IMR-90 (cell line): ENCODE measurements around the gene RUNX1. TPM values are rescaled to one million over a fixed set of nuclear protein-coding genes. Genes with fewer than 3 reads are reported as not detected.

ENCODE experiments used
- ATAC-seq: fragments of 200-7000 bp; cut with Tn5 transposase; 2 replicates; pipeline ENCODE4 v1.9.1; 2020; ENCODE audit warnings: low read depth, mild to moderate bottlenecking, moderate library complexity
- BruUV-seq: library from RNA; stranded (reverse); fragments of 400-500 nt; replicated peaks from 2 replicates; lab custom pipeline; 2021; lab: Mats Ljungman, UMichigan
- CTCF ChIA-PET: fragments of 300-600 bp; formaldehyde crosslinking; extraction: SDS; loops from one replicate; lab custom pipeline; 2021; ENCODE audit warnings: antibody characterized with exemption; lab: Yijun Ruan, JAX
- POLR2A ChIA-PET: fragments of 300-600 bp; sonication (Branson Sonifier 250); formaldehyde crosslinking; loops from one replicate; lab custom pipeline; 2022; ENCODE audit warnings: antibody characterized with exemption; ENCODE audit not compliant: unreplicated experiment; lab: Charles Lee
- DNase-seq: peaks from one replicate; pipeline ENCODE4 v3.0.0; 2013
- H2AFZ ChIP-seq: replicated peaks from 2 replicates; pipeline ENCODE3; 2013; ENCODE audit warnings: low read length, mild to moderate bottlenecking; ENCODE audit not compliant: poor library complexity
- H2AK5ac ChIP-seq: 2 replicates; pipeline ENCODE4 v1.6.1; 2013; ENCODE audit warnings: low read depth, low read length, inconsistent platforms
- H2AK9ac ChIP-seq: replicated peaks from 2 replicates; pipeline ENCODE3; 2013; ENCODE audit warnings: mild to moderate bottlenecking, low read depth, low read length, moderate library complexity; ENCODE audit not compliant: poor library complexity
- H2BK120ac ChIP-seq: 2 replicates; pipeline ENCODE4 v1.6.1; 2013; ENCODE audit warnings: low read depth, low read length, inconsistent platforms
- H2BK15ac ChIP-seq: 3 replicates; pipeline ENCODE4 v1.6.1; 2013; ENCODE audit warnings: low read depth, low read length, inconsistent platforms
- H2BK20ac ChIP-seq: 2 replicates; pipeline ENCODE4 v1.6.1; 2013; ENCODE audit warnings: low read depth, mild to moderate bottlenecking, inconsistent platforms, low read length, moderate library complexity
- H2BK5ac ChIP-seq: 2 replicates; pipeline ENCODE4 v1.6.1; 2013; ENCODE audit warnings: mild to moderate bottlenecking, low read depth, low read length, inconsistent platforms; ENCODE audit not compliant: poor library complexity, severe bottlenecking
- H3K14ac ChIP-seq: replicated peaks from 2 replicates; pipeline ENCODE4 v1.6.1; 2013; ENCODE audit warnings: low read depth, low read length, inconsistent platforms
- H3K18ac ChIP-seq: 2 replicates; pipeline ENCODE4 v1.6.1; 2013; ENCODE audit warnings: low read depth, low read length, control low read depth
- H3K23ac ChIP-seq: 2 replicates; pipeline ENCODE4 v1.6.1; 2013; ENCODE audit warnings: low read depth, low read length, inconsistent platforms
- H3K27ac ChIP-seq: 2 replicates; pipeline ENCODE4 v1.5.1; 2013; ENCODE audit warnings: mild to moderate bottlenecking, control low read depth, low read length; ENCODE audit not compliant: insufficient read depth
- H3K27me3 ChIP-seq: 2 replicates; pipeline ENCODE4 v1.6.1; 2013; ENCODE audit warnings: low read length; ENCODE audit not compliant: control insufficient read depth, insufficient read depth
- H3K36me3 ChIP-seq: 2 replicates; pipeline ENCODE4 v1.6.1; 2013; ENCODE audit warnings: low read length, mixed read lengths; ENCODE audit not compliant: control insufficient read depth, insufficient read depth
- H3K4ac ChIP-seq: 2 replicates; pipeline ENCODE4 v1.6.1; 2013; ENCODE audit warnings: low read depth, low read length, inconsistent platforms
- H3K4me1 ChIP-seq: 2 replicates; pipeline ENCODE4 v1.6.1; 2013; ENCODE audit warnings: low read length, mixed read lengths; ENCODE audit not compliant: control insufficient read depth, insufficient read depth
- H3K4me2 ChIP-seq: 2 replicates; pipeline ENCODE4 v1.6.1; 2013; ENCODE audit warnings: low read depth, mild to moderate bottlenecking, control low read depth, low read length, moderate library complexity
- H3K4me3 ChIP-seq: 2 replicates; pipeline ENCODE4 v1.5.1; 2013; ENCODE audit warnings: low read depth, mild to moderate bottlenecking, control low read depth, low read length, moderate library complexity; ENCODE audit not compliant: insufficient read depth
- H3K56ac ChIP-seq: 2 replicates; pipeline ENCODE4 v1.6.1; 2013; ENCODE audit warnings: low read length, inconsistent platforms; ENCODE audit not compliant: insufficient read depth; ENCODE audit errors: extremely low read depth
- H3K79me1 ChIP-seq, 2 experiments: 2 replicates each; pipeline ENCODE4 v1.6.1; 2013; ENCODE audit warnings: low read length in 2 of 2, inconsistent platforms in 1 of 2, low read depth in 1 of 2
- H3K9ac ChIP-seq: 2 replicates; pipeline ENCODE4 v1.6.1; 2013; ENCODE audit warnings: low read depth, low read length, control low read depth
- H3K9me1 ChIP-seq: 2 replicates; pipeline ENCODE4 v1.6.1; 2013; ENCODE audit warnings: low read length, inconsistent platforms; ENCODE audit not compliant: insufficient read depth
- H3K9me3 ChIP-seq: 2 replicates; pipeline ENCODE4 v1.6.1; 2013; ENCODE audit warnings: low read length; ENCODE audit not compliant: control insufficient read depth, insufficient read depth
- H4K20me1 ChIP-seq: 2 replicates; pipeline ENCODE4 v1.6.1; 2013; ENCODE audit warnings: low read length, inconsistent platforms; ENCODE audit not compliant: insufficient read depth
- H4K5ac ChIP-seq: 2 replicates; pipeline ENCODE4 v1.6.1; 2013; ENCODE audit warnings: mild to moderate bottlenecking, low read depth, low read length, control low read depth
- H4K8ac ChIP-seq, 2 experiments: 2 replicates each; pipeline ENCODE4 v1.6.1; 2013; ENCODE audit warnings: low read depth in 2 of 2, low read length in 2 of 2, control low read depth in 1 of 2, inconsistent platforms in 1 of 2
- H4K91ac ChIP-seq: 2 replicates; pipeline ENCODE4 v1.6.1; 2013; ENCODE audit warnings: low read depth, low read length, inconsistent platforms; ENCODE audit not compliant: insufficient read depth
- BHLHE40 ChIP-seq: fragments of 150-350 bp; IDR thresholded peaks from 2 replicates; pipeline ENCODE4 v1.6.1; 2016; ENCODE audit warnings: mild to moderate bottlenecking, low read depth, low read length
- CEBPB ChIP-seq: IDR thresholded peaks from 2 replicates; pipeline ENCODE4 v1.6.1; 2012; ENCODE audit warnings: low read depth, low read length, improper control_type of control experiment
- CHD1 ChIP-seq: IDR thresholded peaks from 2 replicates; pipeline ENCODE4 v1.6.1; 2012; ENCODE audit warnings: low read depth, low read length, improper control_type of control experiment
- FOS ChIP-seq: fragments of 150-350 bp; IDR thresholded peaks from 2 replicates; pipeline ENCODE4 v1.6.1; 2016; ENCODE audit warnings: low read depth, low read length
- MAFK ChIP-seq: IDR thresholded peaks from 2 replicates; pipeline ENCODE4 v1.6.1; 2012; ENCODE audit warnings: low read depth, low read length, improper control_type of control experiment
- MAZ ChIP-seq: IDR thresholded peaks from 2 replicates; pipeline ENCODE4 v1.6.1; 2012; ENCODE audit warnings: low read depth, mild to moderate bottlenecking, low read length, improper control_type of control experiment, moderate library complexity, borderline replicate concordance
- MXI1 ChIP-seq: IDR thresholded peaks from 2 replicates; pipeline ENCODE4 v1.6.1; 2012; ENCODE audit warnings: low read depth, mild to moderate bottlenecking, low read length, moderate library complexity, borderline replicate concordance
- NFE2L2 ChIP-seq: fragments of 150-350 bp; IDR thresholded peaks from 2 replicates; pipeline ENCODE4 v1.6.1; 2016; ENCODE audit warnings: low read depth, mild to moderate bottlenecking, low read length
- POLR2A ChIP-seq: IDR thresholded peaks from 2 replicates; pipeline ENCODE4 v1.6.1; 2012; ENCODE audit warnings: mild to moderate bottlenecking, low read depth, low read length
- RAD21 ChIP-seq: IDR thresholded peaks from 2 replicates; pipeline ENCODE4 v1.6.1; 2012; ENCODE audit warnings: low read length, improper control_type of control experiment
- RCOR1 ChIP-seq: IDR thresholded peaks from 2 replicates; pipeline ENCODE4 v1.6.1; 2012; ENCODE audit warnings: mild to moderate bottlenecking, low read length, improper control_type of control experiment; ENCODE audit not compliant: insufficient replicate concordance
- RFX5 ChIP-seq: IDR thresholded peaks from 2 replicates; pipeline ENCODE4 v1.8.0; 2012; ENCODE audit warnings: low read depth, mild to moderate bottlenecking, low read length, moderate library complexity
- SMC3 ChIP-seq: fragments of 150-350 bp; IDR thresholded peaks from 2 replicates; pipeline ENCODE4 v1.6.1; 2016; ENCODE audit warnings: low read depth, mild to moderate bottlenecking, antibody characterized with exemption, low read length, moderate library complexity
- WGBS, 2 experiments: methylation state at CpG; one replicate each; pipeline versions ENCODE4 v1.1.5 to v1.1.7; 2013; ENCODE audit warnings: missing lambda C conversion rate in 2 of 2; ENCODE audit not compliant: insufficient read length in 1 of 2; ENCODE audit errors: extremely low coverage in 2 of 2; 5-methylcytosine and 5-hydroxymethylcytosine counted together
- dilution Hi-C: fragments of 300-500 bp; cut with HindIII; formaldehyde crosslinking; loops from one replicate; pipeline ENCODE4 v1.14.3; 2018; ENCODE audit warnings: low sequenced_read_pairs; ENCODE audit not compliant: unreplicated experiment
- in situ Hi-C: fragments of 300-500 bp; cut with MboI; formaldehyde crosslinking; loops from 3 replicates; pipeline ENCODE4 v1.14.3; 2019; ENCODE audit warnings: low sequenced_read_pairs, inconsistent platforms, mixed read lengths
- intact Hi-C: fragments of 100-400 bp; cut with micrococcal nuclease; formaldehyde crosslinking; loops from 2 replicates; pipeline ENCODE4 v1.10.0; 2022
- polyA plus RNA-seq, 3 experiments: library from polyadenylated mRNA; depleted of rRNA; stranded (reverse); fragments of >200 nt; gene quantifications; 2 replicates each; pipeline ENCODE4 v1.2.3, GENCODE V29; 2012; ENCODE audit warnings: low replicate concordance in 1 of 3
- total RNA-seq: library from RNA; depleted of rRNA; stranded (reverse); fragments of >200 nt; gene quantifications from 2 replicates; pipeline ENCODE4 v1.2.3, GENCODE V29; 2012
- TF ChIP-seq, protein P1 (sequence below): conservative IDR thresholded peaks from 2 replicates; pipeline ENCODE4 v1.5.1; 2012; ENCODE audit warnings: mild to moderate bottlenecking, low read depth, low read length, improper control_type of control experiment
- TF ChIP-seq, protein P2 (sequence below): fragments of 150-350 bp; IDR thresholded peaks from 2 replicates; pipeline ENCODE4 v1.6.1; 2017; ENCODE audit warnings: mild to moderate bottlenecking, antibody characterized with exemption, low read length, low read depth

RUNX1 gene
- total and polyA plus RNA-seq, 2 of the 4 experiments (the other 2 are of a cell fraction), result 34.5 to 56.5 TPM

DNA sequence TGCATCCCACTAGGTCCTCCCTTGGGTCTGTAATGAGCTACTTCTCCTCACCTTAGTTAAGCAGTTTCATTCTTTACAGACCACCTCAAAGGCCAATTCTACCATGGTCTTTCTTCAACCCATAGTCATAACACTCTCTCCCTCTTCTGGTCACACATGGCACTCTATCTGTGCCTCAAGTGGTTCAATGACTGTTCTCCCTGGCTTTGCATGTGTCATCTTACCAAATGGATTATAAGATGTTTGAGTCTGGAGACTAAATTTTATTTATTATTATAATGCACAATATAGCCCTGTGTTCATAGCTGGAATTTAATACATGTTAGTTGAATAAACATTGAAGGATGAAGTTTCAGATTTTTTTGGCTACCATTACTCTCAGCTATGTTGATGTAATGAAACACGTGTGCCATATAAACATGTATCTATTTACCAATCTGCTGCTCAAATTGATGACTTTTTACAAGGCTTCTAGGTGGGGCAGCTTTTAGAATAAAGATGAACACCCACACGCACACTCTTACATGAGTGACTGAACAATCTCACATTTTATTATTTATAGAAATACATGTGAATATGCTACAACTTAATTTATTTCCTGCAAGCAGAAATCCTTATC is 102.1 kb downstream of the RUNX1 start:
- Histone ChIP-seq H2BK15ac (peak overlapping the region; percentile 3; the same call in 1 of the 3 replicates), H3K4me2 (no peak overlapping the region), H4K8ac (0 out of 4 replicates have a peak overlapping the region, but pooled peaks of 1 of the 2 experiments have one; percentile 36), H4K5ac (peak overlapping the region; percentile 15; the same call in 1 of the 2 replicates), H2AK5ac (peak overlapping the region; percentile 41; the same call in 1 of the 2 replicates), H3K9me3 (no peaks in the 10 kb centered on the region), H2AK9ac (no peak overlapping the region), H2BK5ac (no peak overlapping the region), H3K4me1 (peaks cover 13% of the 10 kb centered on the region), H3K23ac (peak overlapping the region; percentile 8; the same call in 1 of the 2 replicates), H3K27me3 (no peaks in the 10 kb centered on the region), H3K4ac (peak overlapping the region; percentile 18), H3K36me3 (no peaks in the 10 kb centered on the region), H3K56ac (no peak overlapping the region), H3K27ac (no peak overlapping the region), H4K91ac (peak overlapping the region; percentile 70; the same call in 1 of the 2 replicates), H2AFZ (no peak overlapping the region), H2BK20ac (peak overlapping the region; percentile 57), H3K14ac (peak overlapping the region; percentile 86), H3K4me3 (no peak overlapping the region), H3K9me1 (peaks cover 17% of the 10 kb centered on the region; the same call in 1 of the 2 replicates), H2BK120ac (peak overlapping the region; percentile 76), H3K18ac (peak overlapping the region; percentile 62), H3K9ac (no peak overlapping the region), H4K20me1 (no peaks in the 10 kb centered on the region), H3K79me1 (peaks cover 0 to 9% of the 10 kb centered on the region in 2 experiments; a peak in 2 of 4 replicates)
- DNase-seq (peak; percentile 73), ATAC-seq (peak; percentile 70)
- dilution Hi-C loops, result no loop called here
- intact Hi-C loops, result loop anchor here (5.0 kb wide), 1 partner anchor 55 kb away; no protein-coding TSS in a partner anchor
- POLR2A ChIA-PET, result no interaction called here
- no TSS peak for BruUV-seq
- no CpG with 5 or more reads among the region's 2 CpGs for WGBS, 2 experiments
- in situ Hi-C loops, result no loop called here
- CTCF ChIA-PET, result interaction anchor here (0.8 kb wide), 1 partner anchor 11 kb away, joined by 3 read pairs; no protein-coding TSS in a partner anchor
- no peak for TF ChIP-seq MAFK
- TF ChIP-seq RFX5, result no peak
- peak; percentile 24; the same call in 1 of the 2 replicates for TF ChIP-seq SMC3
- TF ChIP-seq, protein P1, sequence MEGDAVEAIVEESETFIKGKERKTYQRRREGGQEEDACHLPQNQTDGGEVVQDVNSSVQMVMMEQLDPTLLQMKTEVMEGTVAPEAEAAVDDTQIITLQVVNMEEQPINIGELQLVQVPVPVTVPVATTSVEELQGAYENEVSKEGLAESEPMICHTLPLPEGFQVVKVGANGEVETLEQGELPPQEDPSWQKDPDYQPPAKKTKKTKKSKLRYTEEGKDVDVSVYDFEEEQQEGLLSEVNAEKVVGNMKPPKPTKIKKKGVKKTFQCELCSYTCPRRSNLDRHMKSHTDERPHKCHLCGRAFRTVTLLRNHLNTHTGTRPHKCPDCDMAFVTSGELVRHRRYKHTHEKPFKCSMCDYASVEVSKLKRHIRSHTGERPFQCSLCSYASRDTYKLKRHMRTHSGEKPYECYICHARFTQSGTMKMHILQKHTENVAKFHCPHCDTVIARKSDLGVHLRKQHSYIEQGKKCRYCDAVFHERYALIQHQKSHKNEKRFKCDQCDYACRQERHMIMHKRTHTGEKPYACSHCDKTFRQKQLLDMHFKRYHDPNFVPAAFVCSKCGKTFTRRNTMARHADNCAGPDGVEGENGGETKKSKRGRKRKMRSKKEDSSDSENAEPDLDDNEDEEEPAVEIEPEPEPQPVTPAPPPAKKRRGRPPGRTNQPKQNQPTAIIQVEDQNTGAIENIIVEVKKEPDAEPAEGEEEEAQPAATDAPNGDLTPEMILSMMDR, result peak; percentile 23; the same call in 1 of the 2 replicates
- no peak for TF ChIP-seq CEBPB
- TF ChIP-seq, protein P2, sequence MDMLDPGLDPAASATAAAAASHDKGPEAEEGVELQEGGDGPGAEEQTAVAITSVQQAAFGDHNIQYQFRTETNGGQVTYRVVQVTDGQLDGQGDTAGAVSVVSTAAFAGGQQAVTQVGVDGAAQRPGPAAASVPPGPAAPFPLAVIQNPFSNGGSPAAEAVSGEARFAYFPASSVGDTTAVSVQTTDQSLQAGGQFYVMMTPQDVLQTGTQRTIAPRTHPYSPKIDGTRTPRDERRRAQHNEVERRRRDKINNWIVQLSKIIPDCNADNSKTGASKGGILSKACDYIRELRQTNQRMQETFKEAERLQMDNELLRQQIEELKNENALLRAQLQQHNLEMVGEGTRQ, result 0 out of 2 replicates have a peak, but pooled peaks have one; percentile 17
- TF ChIP-seq BHLHE40, result peak; percentile 63
- no peak for TF ChIP-seq MAZ
- no peak for TF ChIP-seq FOS
- TF ChIP-seq CHD1, result no peak
- TF ChIP-seq MXI1, result no peak
- TF ChIP-seq NFE2L2, result no peak
- no peak for TF ChIP-seq POLR2A
- no peak for TF ChIP-seq RCOR1
- peak; percentile 34 for TF ChIP-seq RAD21
